VCaP (cell line): ENCODE data around the gene CHKA.

Source experiments
- H3K27ac ChIP-seq: fragments of 450-650 bp; 2 replicates; pipeline ENCODE4 v1.5.1; 2017
- CTCF ChIP-seq: fragments of 450-650 bp; conservative IDR thresholded peaks from 2 replicates; pipeline ENCODE4 v1.5.1; 2017; ENCODE audit warnings: mild to moderate bottlenecking, moderate library complexity

Gene CHKA

GRCh38 chr11:68012044-68012842 lies 108.9 kb downstream of the CHKA start:
- TF ChIP-seq CTCF, result no peak
- H3K27ac ChIP-seq, result no peak overlapping the region

GRCh38 chr11:68011051-68011943 lies 109.9 kb downstream of the CHKA start:
- peak overlapping the region; percentile 50; the same call in 1 of the 2 replicates for H3K27ac ChIP-seq

GRCh38 chr11:68010090-68011041 lies 110.8 kb downstream of the CHKA start, which contains the start of gene ALDH3B1:
Gene ALDH3B1 (plus strand): TSS chr11:68010327. CDS start chr11:68015298, 4,971 bp downstream.
- H3K27ac ChIP-seq, result peak within 1 kb of the TSS; percentile 50

More at GRCh38 chr11:68011051-68011943, 109.9 kb downstream of the CHKA start:
- TF ChIP-seq CTCF, result no peak

GRCh38 chr11:68009391-68010089 lies 111.6 kb downstream of the CHKA start:
- peak overlapping the region; percentile 50 for H3K27ac ChIP-seq
- peak; percentile 69 for TF ChIP-seq CTCF

More at GRCh38 chr11:68010090-68011041, 110.8 kb downstream of the CHKA start, which contains the start of gene ALDH3B1:
- no peak for TF ChIP-seq CTCF

GRCh38 chr11:68008381-68009337 lies 112.5 kb downstream of the CHKA start:
- TF ChIP-seq CTCF, result no peak
- H3K27ac ChIP-seq, result peak overlapping the region; percentile 35; the same call in 1 of the 2 replicates
